A549 (cell line): Measurements from ENCODE around the gene ITGB8. TPM values are rescaled to one million over a fixed set of nuclear protein-coding genes. Genes with fewer than 3 reads are reported as not detected.

Experiments used
- ATAC-seq, 2 experiments: fragments of 200-7000 bp in 1 of 2; fragments of >200 bp in 1 of 2; cut with Nextera tagmentation in 1 of 2; cut with Tn5 transposase in 1 of 2; 3 replicates each; pipeline versions ENCODE4 v1.8.0 to v1.9.1; 2018 to 2020; ENCODE audit warnings: mild to moderate bottlenecking in 1 of 2, moderate library complexity in 1 of 2
- CTCF ChIA-PET: fragments of 300-600 bp; sonication (Branson Sonifier 250); formaldehyde crosslinking; extraction: SDS; loops from one replicate; lab custom pipeline; 2021; ENCODE audit warnings: antibody characterized with exemption, inconsistent platforms; lab: Yijun Ruan, JAX
- POLR2A ChIA-PET: fragments of 350-600 bp; formaldehyde crosslinking; extraction: SDS; loops from one replicate; lab custom pipeline; 2021; ENCODE audit warnings: antibody characterized with exemption, inconsistent platforms; lab: Yijun Ruan, JAX
- DNase-seq, 2 experiments: peaks; one replicate each; pipeline versions ENCODE4 v3.0.0 to v3.0.0-alpha.2; 2011 to 2016; ENCODE audit warnings: low read depth in 1 of 2, low spot score in 1 of 2
- FAIRE-seq: peaks from 2 replicates; lab custom pipeline; 2011; peaks lifted over from hg19 to GRCh38; lab: Jason Lieb, UNC
- H3K27ac ChIP-seq, 2 experiments: fragments of >200 bp; sonication (Bioruptor Twin); formaldehyde crosslinking; 3 replicates each; pipeline ENCODE4 v1.5.1; 2016 to 2017
- H3K4me1 ChIP-seq: fragments of >200 bp; sonication (Bioruptor Twin); formaldehyde crosslinking; 3 replicates; pipeline ENCODE4 v1.6.1; 2016
- H3K4me2 ChIP-seq: fragments of >200 bp; sonication (Bioruptor Twin); formaldehyde crosslinking; 3 replicates; pipeline ENCODE4 v1.6.1; 2016
- H3K4me3 ChIP-seq: fragments of >200 bp; sonication (Bioruptor Twin); formaldehyde crosslinking; 3 replicates; pipeline ENCODE4 v1.5.1; 2016
- H3K9me3 ChIP-seq: fragments of >200 bp; sonication (Bioruptor Twin); formaldehyde crosslinking; 3 replicates; pipeline ENCODE4 v1.6.1; 2016
- ATOH8 ChIP-seq: fragments of 250-450 bp; sonication (Bioruptor Pico); IDR thresholded peaks from 2 replicates; pipeline ENCODE4 v1.5.0; 2020; ENCODE audit warnings: low read depth, mild to moderate bottlenecking, moderate library complexity
- BCL3 ChIP-seq: fragments of >200 bp; sonication (Bioruptor Twin); formaldehyde crosslinking; IDR thresholded peaks from 3 replicates; pipeline ENCODE4 v1.6.1; 2016
- BHLHE40 ChIP-seq: IDR thresholded peaks from 2 replicates; pipeline ENCODE4 v1.6.1; 2012; ENCODE audit warnings: low read depth, low read length, inconsistent platforms
- CBX2 ChIP-seq: fragments of 200-600 bp; sonication (generic); IDR thresholded peaks from 2 replicates; pipeline ENCODE4 v1.6.1; 2016; ENCODE audit warnings: low read depth, mild to moderate bottlenecking, borderline replicate concordance
- CBX8 ChIP-seq: fragments of 200-600 bp; sonication (generic); IDR thresholded peaks from 2 replicates; pipeline ENCODE4 v1.6.1; 2016
- CEBPB ChIP-seq, 2 experiments: fragments of >200 bp in 1 of 2; sonication (Bioruptor Twin) in 1 of 2; formaldehyde crosslinking in 1 of 2; IDR thresholded peaks; 2 replicates each; pipeline ENCODE4 v1.6.1; 2012 to 2016
- CHD2 ChIP-seq: fragments of 150-350 bp; IDR thresholded peaks from 2 replicates; pipeline ENCODE4 v1.6.1; 2014; ENCODE audit warnings: low read length; ENCODE audit not compliant: partially characterized antibody
- E2F6 ChIP-seq: IDR thresholded peaks from 2 replicates; pipeline ENCODE4 v1.6.1; 2012; ENCODE audit warnings: low read depth, borderline replicate concordance
- EHF ChIP-seq: fragments of 250-450 bp; sonication (Bioruptor Pico); IDR thresholded peaks from 2 replicates; pipeline ENCODE4 v1.5.0; 2020; ENCODE audit warnings: mild to moderate bottlenecking
- EHMT2 ChIP-seq: fragments of 200-600 bp; sonication (generic); IDR thresholded peaks from 2 replicates; pipeline ENCODE4 v1.6.1; 2016; ENCODE audit warnings: antibody characterized with exemption, low read depth, mild to moderate bottlenecking, moderate library complexity
- ELK1 ChIP-seq: fragments of 150-350 bp; IDR thresholded peaks from 2 replicates; pipeline ENCODE4 v1.6.1; 2014; ENCODE audit warnings: low read depth, mild to moderate bottlenecking, low read length
- ESRRA ChIP-seq: fragments of 150-350 bp; IDR thresholded peaks from 2 replicates; pipeline ENCODE4 v1.6.1; 2014; ENCODE audit warnings: mild to moderate bottlenecking, low read length, borderline replicate concordance
- FOSB ChIP-seq: fragments of 250-450 bp; sonication (Bioruptor Pico); IDR thresholded peaks from 2 replicates; pipeline ENCODE4 v1.5.0; 2020; ENCODE audit warnings: mild to moderate bottlenecking, moderate library complexity
- HES2 ChIP-seq: fragments of >200 bp; sonication (Bioruptor Twin); formaldehyde crosslinking; IDR thresholded peaks from 2 replicates; pipeline ENCODE4 v1.6.1; 2016
- HEYL ChIP-seq: fragments of 250-450 bp; sonication (Bioruptor Pico); IDR thresholded peaks from 2 replicates; pipeline ENCODE4 v1.8.0; 2021; ENCODE audit warnings: mild to moderate bottlenecking, moderate library complexity
- HOXB5 ChIP-seq: fragments of 250-450 bp; sonication (Bioruptor Pico); IDR thresholded peaks from 2 replicates; pipeline ENCODE4 v1.5.0; 2020; ENCODE audit warnings: mild to moderate bottlenecking, moderate library complexity
- JUNB ChIP-seq: fragments of >200 bp; sonication (Bioruptor Twin); formaldehyde crosslinking; IDR thresholded peaks from 2 replicates; pipeline ENCODE4 v1.6.1; 2016
- KDM5A ChIP-seq: fragments of 200-600 bp; sonication (generic); IDR thresholded peaks from 2 replicates; pipeline ENCODE4 v1.6.1; 2016; ENCODE audit warnings: antibody characterized with exemption, mild to moderate bottlenecking
- MAFK ChIP-seq: fragments of 450-650 bp; IDR thresholded peaks from 2 replicates; pipeline ENCODE4 v1.6.1; 2014; ENCODE audit not compliant: partially characterized antibody
- MAZ ChIP-seq: fragments of 150-350 bp; IDR thresholded peaks from 2 replicates; pipeline ENCODE4 v1.6.1; 2014; ENCODE audit warnings: antibody characterized with exemption, low read depth, low read length, borderline replicate concordance
- MYC ChIP-seq: IDR thresholded peaks from 2 replicates; pipeline ENCODE4 v1.6.1; 2012; ENCODE audit warnings: mild to moderate bottlenecking, inconsistent platforms, low read length, improper control_type of control experiment, borderline replicate concordance
- NFE2L2 ChIP-seq: fragments of 150-350 bp; conservative IDR thresholded peaks from 2 replicates; pipeline ENCODE4 v1.6.1; 2014; ENCODE audit warnings: low read length
- NPAS2 ChIP-seq: fragments of 250-450 bp; sonication (Bioruptor Pico); IDR thresholded peaks from 2 replicates; pipeline ENCODE4 v1.8.0; 2022; ENCODE audit warnings: mild to moderate bottlenecking, moderate library complexity, borderline replicate concordance
- NR3C1 ChIP-seq: fragments of >200 bp; sonication (Bioruptor Twin); formaldehyde crosslinking; IDR thresholded peaks from 3 replicates; pipeline ENCODE4 v1.6.1; 2017
- POLR2A ChIP-seq: IDR thresholded peaks from 2 replicates; pipeline ENCODE4 v1.6.1; 2012; ENCODE audit warnings: mild to moderate bottlenecking, low read length
- POLR2AphosphoS2 ChIP-seq: conservative IDR thresholded peaks from 2 replicates; pipeline ENCODE4 v1.6.1; 2012; ENCODE audit warnings: low read length, improper control_type of control experiment, inconsistent platforms
- RARB ChIP-seq: fragments of 250-450 bp; sonication (Bioruptor Pico); IDR thresholded peaks from 2 replicates; pipeline ENCODE4 v1.8.0; 2021; ENCODE audit warnings: mild to moderate bottlenecking, moderate library complexity
- SMC3 ChIP-seq: fragments of >200 bp; sonication (Bioruptor Twin); formaldehyde crosslinking; IDR thresholded peaks from 3 replicates; pipeline ENCODE4 v1.6.1; 2018; ENCODE audit warnings: inconsistent platforms
- TFCP2L1 ChIP-seq: fragments of 250-450 bp; sonication (Bioruptor Pico); IDR thresholded peaks from 2 replicates; pipeline ENCODE4 v1.5.0; 2021; ENCODE audit warnings: mild to moderate bottlenecking
- USF2 ChIP-seq: fragments of 450-650 bp; IDR thresholded peaks from 2 replicates; pipeline ENCODE4 v1.6.1; 2014; ENCODE audit warnings: antibody characterized with exemption
- ZNF302 ChIP-seq: fragments of 250-450 bp; sonication (Bioruptor Pico); IDR thresholded peaks from 2 replicates; pipeline ENCODE4 v1.9.0; 2021; ENCODE audit warnings: inconsistent platforms, mild to moderate bottlenecking, moderate library complexity
- WGBS: methylation state at CpG from one replicate; pipeline ENCODE4 v1.1.6; 2017; ENCODE audit errors: missing lambda C conversion rate; 5-methylcytosine and 5-hydroxymethylcytosine counted together
- polyA plus RNA-seq, 4 experiments: library from polyadenylated mRNA; depleted of rRNA in 3 of 4; stranded (reverse); fragments of >200 nt; fragmentation: RNase III in 1 of 4; extraction: RNeasy Plus Mini Kit Qiagen cat#74134 plus additional on column Dnase treatment in 1 of 4; gene quantifications; 2 replicates in 3 of 4; 3 replicates in 1 of 4; pipeline ENCODE4 v1.2.3, GENCODE V29; 2011 to 2017

The ITGB8 gene
- polyA plus RNA-seq, 2 of the 4 experiments (the other 2 are of a cell fraction) = 0.39 to 0.67 TPM

GRCh38 chr7:20458521-20458920 lies 127.8 kb downstream of the ITGB8 start:
- Histone ChIP-seq H3K4me1 (no peaks in the 10 kb centered on the region), H3K4me3 (no peak overlapping the region), H3K4me2 (no peak overlapping the region), H3K27ac (no peak overlapping the region), H3K9me3 (no peaks in the 10 kb centered on the region)
- WGBS = 3% methylated on average over 1 of the region's 1 CpG
- ATAC-seq (no peak), DNase-seq (no peak), FAIRE-seq (no peak)
- ChIA-PET POLR2A (no interaction called here), CTCF (no interaction called here)
- TF ChIP-seq ELK1 (no peak), NPAS2 (no peak), CBX8 (no peak), HEYL (CRISPR knock-in tag) (no peak), FOSB (CRISPR knock-in tag) (no peak), CEBPB (IDR thresholded peaks at IDR 0.05) (peak; percentile 11 to 46; a peak in 1 of 4 replicates)
- TF ChIP-seq, all 56 proteins: peak for 1

GRCh38 chr7:20459419-20459818 lies 128.7 kb downstream of the ITGB8 start:
- no peak for TF ChIP-seq MYC
- TF ChIP-seq SMC3 = no peak
- TF ChIP-seq KDM5A = no peak
- no peak for TF ChIP-seq RARB
- no peak for TF ChIP-seq JUNB
- no peak for TF ChIP-seq ATOH8 (CRISPR knock-in tag)
- no peak for TF ChIP-seq POLR2A
- TF ChIP-seq HES2 = no peak
- TF ChIP-seq HOXB5 (CRISPR knock-in tag) = no peak
- TF ChIP-seq ESRRA = no peak
- no peak for TF ChIP-seq CHD2
- no peak for TF ChIP-seq BHLHE40
- TF ChIP-seq EHF = no peak
- no peak for TF ChIP-seq USF2
- TF ChIP-seq MAZ = no peak
- no peak for TF ChIP-seq NFE2L2
- no peak for TF ChIP-seq HEYL (CRISPR knock-in tag)
- no peak for TF ChIP-seq CBX2
- Histone ChIP-seq H3K27ac (no peak overlapping the region), H3K9me3 (no peaks in the 10 kb centered on the region), H3K4me1 (no peaks in the 10 kb centered on the region), H3K4me3 (no peak overlapping the region), H3K4me2 (no peak overlapping the region)
- CTCF ChIA-PET = no interaction called here
- ATAC-seq (no peak), FAIRE-seq (no peak), DNase-seq (no peak)
- POLR2A ChIA-PET = no interaction called here
- WGBS = 41% methylated on average over 4 of the region's 4 CpGs

GRCh38 chr7:20464891-20465290 lies 134.2 kb downstream of the ITGB8 start:
- no peak for FAIRE-seq
- POLR2A ChIA-PET = no interaction called here
- Histone ChIP-seq H3K9me3 (no peaks in the 10 kb centered on the region), H3K4me2 (no peak overlapping the region)
- no peak for DNase-seq
- CTCF ChIA-PET = no interaction called here
- no peak for TF ChIP-seq TFCP2L1
- TF ChIP-seq NR3C1 = no peak
- TF ChIP-seq EHMT2 = no peak
- TF ChIP-seq CBX8 = no peak
- TF ChIP-seq HEYL (CRISPR knock-in tag) = no peak
- TF ChIP-seq RARB = no peak
- TF ChIP-seq ZNF302 (CRISPR knock-in tag) = no peak
- TF ChIP-seq CHD2 = no peak
- TF ChIP-seq E2F6 = no peak
- TF ChIP-seq JUNB = no peak
- TF ChIP-seq POLR2AphosphoS2 = no peak
- TF ChIP-seq MAFK = no peak
- TF ChIP-seq BCL3 = no peak
- TF ChIP-seq BHLHE40 = no peak
- TF ChIP-seq, all 56 proteins: peak for 0
- H3K4me1 ChIP-seq = no peaks in the 10 kb centered on the region
- WGBS = 8% methylated on average over 1 of the region's 1 CpG
- H3K4me3 ChIP-seq = no peak overlapping the region
- no peak overlapping the region for H3K27ac ChIP-seq
- no peak for ATAC-seq
